Stomach smooth muscle (tissue), 2 donors: ENCODE measurements around the gene KCNJ12.

ENCODE experiments used
- H3K27ac ChIP-seq: one replicate; pipeline ENCODE4 v1.7.0; 2013; ENCODE audit warnings: mild to moderate bottlenecking, low read length, inconsistent platforms
- H3K27me3 ChIP-seq, 2 donors: one replicate each; pipeline ENCODE4 v1.7.0; 2013; ENCODE audit warnings: low read length in 2 of 2; ENCODE audit not compliant: insufficient read depth in 2 of 2, control insufficient read depth in 1 of 2
- H3K36me3 ChIP-seq, 2 donors: one replicate each; pipeline ENCODE4 v1.7.0; 2013; ENCODE audit warnings: low read length in 2 of 2; ENCODE audit not compliant: control insufficient read depth in 2 of 2, insufficient read depth in 2 of 2
- H3K4me1 ChIP-seq: one replicate; pipeline ENCODE4 v1.7.0; 2013; ENCODE audit warnings: low read length; ENCODE audit not compliant: control insufficient read depth, insufficient read depth
- H3K4me3 ChIP-seq, 2 donors: one replicate each; pipeline ENCODE4 v1.7.0; 2013; ENCODE audit warnings: low read length in 2 of 2
- H3K9ac ChIP-seq, 2 donors: one replicate each; pipeline ENCODE4 v1.7.0; 2013; ENCODE audit warnings: low read length in 2 of 2, mild to moderate bottlenecking in 1 of 2
- H3K9me3 ChIP-seq, 2 donors: one replicate each; pipeline ENCODE4 v1.7.0; 2013; ENCODE audit warnings: low read length in 2 of 2; ENCODE audit not compliant: control insufficient read depth in 2 of 2
- donor health status: healthy.
- donor health status: Pancreatic carcinoma.

The KCNJ12 gene

DNA sequence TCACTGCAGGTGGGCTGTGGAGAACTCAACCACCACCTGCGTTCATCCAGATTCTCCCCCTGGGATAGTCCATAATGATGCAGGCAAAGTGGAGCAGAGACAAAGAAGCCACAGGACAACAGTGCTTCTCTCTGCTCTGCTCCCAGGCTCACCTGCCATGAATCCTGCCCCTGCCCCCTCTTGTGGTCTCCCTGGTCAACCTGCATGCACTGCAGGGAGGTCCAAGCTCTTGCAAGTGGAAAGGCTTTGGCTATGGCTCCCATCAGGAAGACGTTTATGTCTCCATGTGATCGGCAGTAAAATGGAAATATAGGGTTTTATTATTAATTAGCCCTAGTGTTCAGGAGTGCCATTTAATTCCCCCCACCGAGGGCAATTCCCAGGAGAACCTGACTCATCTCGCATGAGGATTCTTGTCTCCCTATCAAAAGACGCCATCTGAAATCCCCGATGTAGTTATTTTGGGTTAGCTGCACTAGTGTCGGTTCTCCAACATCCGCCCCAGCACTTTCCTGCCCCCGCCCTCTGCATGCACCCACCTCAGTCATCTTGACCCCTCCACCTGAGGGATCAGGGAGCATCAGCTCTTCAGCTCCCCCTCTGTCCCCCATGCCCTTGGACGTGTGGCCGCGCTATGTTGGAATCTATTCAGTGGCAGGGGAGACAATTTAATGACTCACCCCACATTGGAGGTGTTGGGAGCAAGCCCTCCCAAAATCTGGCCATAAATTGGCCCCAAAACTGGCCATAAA lies 91.8 kb downstream of the KCNJ12 start:
- H3K4me1 ChIP-seq: peaks cover 8% of the 10 kb centered on the region
- no peak overlapping the region for H3K4me3 ChIP-seq

More for the DNA sequence above, 91.8 kb downstream of the KCNJ12 start:
- Histone ChIP-seq H3K27me3 (peaks cover 0 to 12% of the 10 kb centered on the region in 2 donors), H3K9me3 (no peaks in the 10 kb centered on the region), H3K36me3 (no peaks in the 10 kb centered on the region), H3K27ac (no peak overlapping the region), H3K9ac (no peak overlapping the region)
